Stimulated activated CD4-positive, alpha-beta T cell treated with anti-CD3 and anti-CD28 coated beads, Interleukin-1b, Interleukin-23, amount 100 ng/mL, for 1 hour (primary cell): ENCODE data around the gene TCF4.

ENCODE experiments used
- DNase-seq, 2 donors: peaks; one replicate each; pipeline ENCODE4 v3.0.0-alpha.2; 2020; ENCODE audit warnings: low read depth in 2 of 2

Gene TCF4

DNA sequence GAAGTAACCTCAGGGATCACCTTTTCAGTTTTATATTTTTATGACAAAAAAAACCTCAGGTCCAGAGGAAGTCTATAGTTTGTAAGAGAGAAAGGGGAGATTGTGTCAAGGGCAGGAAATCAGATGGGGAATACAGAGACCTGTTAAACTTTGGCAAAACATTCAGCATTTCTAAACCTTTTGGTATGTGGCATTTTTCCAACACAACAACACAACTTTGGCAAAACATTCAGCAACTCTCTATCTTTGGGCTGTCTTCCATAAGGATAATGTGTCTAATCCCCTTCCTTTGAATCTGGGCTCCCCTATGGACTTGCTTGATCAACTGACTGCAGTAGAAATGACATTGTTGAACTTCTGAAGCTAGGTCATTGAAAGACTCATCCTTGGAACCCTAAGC, 408.2 kb downstream of the TCF4 start:
- no peak for DNase-seq

DNA sequence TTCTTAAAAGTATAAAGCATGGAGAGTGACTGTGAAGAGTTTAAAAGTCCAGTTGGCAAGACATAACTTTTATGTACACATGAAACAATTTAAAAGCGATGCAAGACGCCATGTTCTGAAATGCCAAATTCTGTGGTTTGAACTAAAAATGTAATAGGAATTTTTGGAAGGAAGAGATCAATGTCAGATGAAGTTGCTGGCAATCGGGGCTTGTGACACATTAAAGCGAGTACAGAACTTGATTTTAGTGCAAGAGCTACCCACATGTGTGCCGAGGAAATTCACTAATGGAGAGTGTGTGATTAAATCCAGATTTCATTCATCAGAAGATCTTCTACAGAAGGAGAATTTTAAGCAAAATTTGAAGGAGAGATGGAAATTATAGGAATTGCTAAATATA, 408.6 kb downstream of the TCF4 start:
- no peak for DNase-seq

DNA sequence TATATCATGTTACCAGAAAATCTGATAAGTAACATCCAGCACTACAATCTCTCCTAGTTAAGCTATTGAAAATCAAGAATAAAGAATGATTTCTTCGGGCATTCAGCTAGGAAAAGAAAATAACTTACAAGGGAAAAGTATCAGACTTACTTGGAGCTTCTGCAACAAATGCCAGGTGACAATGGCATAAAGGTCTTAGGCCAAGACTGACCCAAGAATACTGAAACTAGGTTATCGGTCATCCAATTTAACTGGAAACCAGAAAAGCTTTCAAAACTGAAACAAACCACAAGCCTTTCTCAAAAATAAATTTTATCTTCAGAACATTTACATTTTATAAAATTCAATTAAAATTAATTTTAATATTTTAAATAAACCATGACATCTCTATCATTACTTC, 414.7 kb downstream of the TCF4 start:
- DNase-seq: no peak
